Left lung (tissue), 10 donors: Measurements from ENCODE around the gene CYP2F1. TPM values are rescaled to one million over a fixed set of nuclear protein-coding genes. Genes with fewer than 3 reads are reported as not detected.
"Not testable (repeated sequence)": the region's sequence is repeated elsewhere in the genome, so short reads cannot be mapped to it uniquely, and the experiment has no call there.

Source experiments
- ATAC-seq: fragments of 200-7000 bp; cut with Tn5 transposase; one replicate; pipeline ENCODE4 v1.9.1; 2020; ENCODE audit warnings: moderate library complexity
- DNase-seq, 4 donors: peaks; one replicate each; pipeline ENCODE4 v3.0.0-alpha.2; 2013 to 2020
- H3K27ac ChIP-seq, 2 donors: fragments of 200-600 bp; sonication (generic) in 1 of 2; one replicate each; pipeline versions ENCODE4 v1.5.0 to v1.8.0; 2020 to 2021
- H3K27me3 ChIP-seq, 2 donors: fragments of 200-600 bp; sonication (generic) in 1 of 2; one replicate each; pipeline versions ENCODE4 v1.5.0 to v1.8.0; 2020 to 2021
- H3K36me3 ChIP-seq, 2 donors: fragments of 200-600 bp; sonication (generic) in 1 of 2; one replicate each; pipeline versions ENCODE4 v1.5.0 to v1.8.0; 2020 to 2021
- H3K4me1 ChIP-seq, 2 donors: fragments of 200-600 bp; one replicate each; pipeline ENCODE4 v1.8.0; 2021
- H3K4me3 ChIP-seq, 2 donors: fragments of 200-600 bp; sonication (generic) in 1 of 2; one replicate each; pipeline versions ENCODE4 v1.5.0 to v1.8.0; 2020 to 2021; ENCODE audit warnings: mild to moderate bottlenecking in 1 of 2
- H3K9me3 ChIP-seq, 2 donors: fragments of 200-600 bp; sonication (generic) in 1 of 2; one replicate each; pipeline versions ENCODE4 v1.5.0 to v1.8.0; 2020 to 2021
- CTCF ChIP-seq, 2 donors: fragments of 200-600 bp; sonication (generic) in 1 of 2; IDR thresholded peaks; one replicate each; pipeline versions ENCODE4 v1.5.0 to v1.8.0; 2021; ENCODE audit warnings: antibody characterized with exemption in 2 of 2
- intact Hi-C, 2 donors: fragments of 100-400 bp; cut with DNase I; formaldehyde crosslinking; loops; one replicate each; pipeline versions ENCODE4 v1.11.2 to v1.14.2; 2022
- polyA plus RNA-seq, 6 donors: library from polyadenylated mRNA; unstranded; fragments of 120-200 nt; gene quantifications; one replicate each; pipeline ENCODE4 v1.2.1, GENCODE V29; 2013; ENCODE audit not compliant: insufficient read length in 6 of 6
- total RNA-seq, 2 donors: library from RNA; stranded (reverse); fragmentation: NEBNext Ultra II Directional; extraction: Animal tissue kit (Norgen Biotek cat#: 25700); gene quantifications; one replicate each; pipeline ENCODE4 v1.2.1, GENCODE V29; 2021
- donor health status: DM: no; HTN: yes; CAD: no.
- donor health status: DM: no; HTN: no; CAD: no.

Gene CYP2F1
- total and polyA plus RNA-seq, 8 donors, result 0.17 to 1.0 (median 0.34) TPM; not detected in 1

- intact Hi-C loops, H3K9me3 ChIP-seq, H3K36me3 ChIP-seq, H3K4me1 ChIP-seq: not testable (repeated sequence)
- peaks cover 0 to 23% of the 10 kb centered on the region in 2 donors for H3K27me3 ChIP-seq
- TF ChIP-seq CTCF (IDR thresholded peaks at IDR 0.05), result peak in 1 of 2 donors; percentile 12
- peak; percentile 40 to 90 (median 70) for DNase-seq
- peak overlapping the region; percentile 43 to 52 for H3K4me3 ChIP-seq
- peak overlapping the region; percentile 61 to 72 for H3K27ac ChIP-seq
- peak; percentile 98 for ATAC-seq
These were observed 21.5 kb downstream of the CYP2F1 start for GRCh38 chr19:41135390-41136384.

- no peaks in the 10 kb centered on the region for H3K36me3 ChIP-seq
- peaks cover 0 to 23% of the 10 kb centered on the region in 2 donors for H3K27me3 ChIP-seq
- DNase-seq (no peak), ATAC-seq (no peak)
- H3K4me1 ChIP-seq, result no peaks in the 10 kb centered on the region
- H3K9me3 ChIP-seq, result no peaks in the 10 kb centered on the region
- intact Hi-C loops, result no loop called here
- TF ChIP-seq CTCF (IDR thresholded peaks at IDR 0.05), result no peak
- no peak overlapping the region for H3K4me3 ChIP-seq
- H3K27ac ChIP-seq, result no peak overlapping the region
These were observed 22.6 kb downstream of the CYP2F1 start for GRCh38 chr19:41136636-41137455.

- peak; percentile 97 for ATAC-seq
- H3K4me3 ChIP-seq, result no peak overlapping the region
- H3K36me3 ChIP-seq, result no peaks in the 10 kb centered on the region
- H3K4me1 ChIP-seq, result no peaks in the 10 kb centered on the region
- H3K27ac ChIP-seq, result no peak overlapping the region
- intact Hi-C loops, result loop anchor here in 1 of 2 donors (10.0 kb wide), 2 partner anchors 170 to 480 kb away; no protein-coding TSS in a partner anchor
- peak; percentile 80 to 85 for TF ChIP-seq CTCF (IDR thresholded peaks at IDR 0.05)
- no peaks in the 10 kb centered on the region for H3K9me3 ChIP-seq
- H3K27me3 ChIP-seq, result peaks cover 0 to 10% of the 10 kb centered on the region in 2 donors
- peak in 3 of 4 donors; percentile 23 to 79 (median 60) for DNase-seq
These were observed 30.2 kb downstream of the CYP2F1 start for GRCh38 chr19:41144403-41144802.

- TF ChIP-seq CTCF (IDR thresholded peaks at IDR 0.05), result no peak
- no peak overlapping the region for H3K4me3 ChIP-seq
- ATAC-seq, result no peak
- no peaks in the 10 kb centered on the region for H3K9me3 ChIP-seq
- no peak for DNase-seq
- H3K27me3 ChIP-seq, result peaks cover 0 to 10% of the 10 kb centered on the region in 2 donors
- H3K4me1 ChIP-seq, result no peaks in the 10 kb centered on the region
- H3K36me3 ChIP-seq, result no peaks in the 10 kb centered on the region
- intact Hi-C loops, result loop anchor here in 1 of 2 donors (10.0 kb wide), 2 partner anchors 175 to 485 kb away; no protein-coding TSS in a partner anchor
- no peak overlapping the region for H3K27ac ChIP-seq
These were observed 35.6 kb downstream of the CYP2F1 start for GRCh38 chr19:41149831-41150230.

GRCh38 chr19:41150986-41151385 is 36.8 kb downstream of the CYP2F1 start:
- H3K36me3 ChIP-seq, intact Hi-C loops, H3K27ac ChIP-seq, DNase-seq, H3K4me1 ChIP-seq, H3K9me3 ChIP-seq, ATAC-seq, H3K4me3 ChIP-seq, H3K27me3 ChIP-seq: not testable (repeated sequence)
